Breast epithelium (tissue), 3 donors: ENCODE results near the gene GBP1.
A peak's percentile ranks its signal among the peaks of the same experiment; 100 is the strongest.

Experiments used
- CTCF ChIP-seq, 3 donors: fragments of 450-650 bp; IDR thresholded peaks; one replicate each; pipeline ENCODE4 v1.5.1; 2016 to 2017; ENCODE audit warnings: antibody characterized with exemption in 3 of 3, mild to moderate bottlenecking in 3 of 3, moderate library complexity in 3 of 3
- POLR2A ChIP-seq: fragments of 450-650 bp; IDR thresholded peaks from one replicate; pipeline ENCODE4 v1.6.1; 2016; ENCODE audit warnings: antibody characterized with exemption, mild to moderate bottlenecking, moderate library complexity
- POLR2AphosphoS5 ChIP-seq, 3 donors: sonication (generic); formaldehyde crosslinking; IDR thresholded peaks; one replicate each; pipeline ENCODE4 v1.6.1; 2017; ENCODE audit warnings: antibody characterized with exemption in 3 of 3

- no peak for TF ChIP-seq POLR2A
- TF ChIP-seq POLR2AphosphoS5 (IDR thresholded peaks at IDR 0.05): no peak
- peak; percentile 16 to 59 (median 43) for TF ChIP-seq CTCF (IDR thresholded peaks at IDR 0.05)
Measured at GRCh38 chr1:89085781-89086180, 20.8 kb upstream of the GBP1 start.
